Keratinocyte (primary cell): Measurements from ENCODE around the gene MLEC. TPM values are rescaled to one million over a fixed set of nuclear protein-coding genes. Genes with fewer than 3 reads are reported as not detected.

Experiments
- DNase-seq: peaks from one replicate; pipeline ENCODE4 v3.0.0-alpha.2; 2011; ENCODE audit warnings: low read depth, missing footprints, low spot score
- FAIRE-seq: peaks from 2 replicates; lab custom pipeline; 2011; peaks lifted over from hg19 to GRCh38; lab: Jason Lieb, UNC
- H2AFZ ChIP-seq: 2 replicates; pipeline ENCODE4 v1.6.0; 2012; ENCODE audit warnings: low read length, control low read depth, inconsistent platforms; ENCODE audit not compliant: control insufficient read depth
- H3K27ac ChIP-seq: 2 replicates; pipeline ENCODE4 v1.5.1; 2011; ENCODE audit warnings: low read length; ENCODE audit not compliant: control insufficient read depth, insufficient read depth
- H3K27me3 ChIP-seq: 3 replicates; pipeline ENCODE4 v1.6.0; 2011; ENCODE audit warnings: low read length; ENCODE audit not compliant: control insufficient read depth, insufficient read depth; ENCODE audit errors: extremely low read depth
- H3K36me3 ChIP-seq, 2 experiments: 2 replicates in 1 of 2; 3 replicates in 1 of 2; pipeline ENCODE4 v1.5.1; 2011; ENCODE audit warnings: low read length in 2 of 2, mild to moderate bottlenecking in 1 of 2; ENCODE audit not compliant: control insufficient read depth in 2 of 2, insufficient read depth in 2 of 2; ENCODE audit errors: extremely low read depth in 1 of 2
- H3K4me1 ChIP-seq: 3 replicates; pipeline ENCODE4 v1.5.1; 2011; ENCODE audit warnings: low read length; ENCODE audit not compliant: control insufficient read depth, insufficient read depth; ENCODE audit errors: extremely low read depth
- H3K4me2 ChIP-seq: 3 replicates; pipeline ENCODE4 v1.6.0; 2011; ENCODE audit warnings: low read depth, low read length; ENCODE audit not compliant: control insufficient read depth, insufficient read depth; ENCODE audit errors: extremely low read depth
- H3K4me3 ChIP-seq, 3 experiments: fragments of 200-600 bp in 1 of 3; sonication (generic) in 1 of 3; 2 replicates in 2 of 3; 3 replicates in 1 of 3; pipeline ENCODE4 v1.5.1; 2011 to 2016; ENCODE audit warnings: low read length in 3 of 3, mild to moderate bottlenecking in 3 of 3, control low read depth in 2 of 3, inconsistent platforms in 1 of 3, low read depth in 1 of 3, mixed read lengths in 1 of 3, mixed run types in 1 of 3, moderate library complexity in 1 of 3; ENCODE audit not compliant: control insufficient read depth in 2 of 3, insufficient read depth in 2 of 3; ENCODE audit errors: extremely low read depth in 1 of 3
- H3K79me2 ChIP-seq: 2 replicates; pipeline ENCODE4 v1.6.0; 2012; ENCODE audit warnings: low read length; ENCODE audit not compliant: control insufficient read depth, insufficient read depth
- H3K9ac ChIP-seq: 3 replicates; pipeline ENCODE4 v1.6.0; 2011; ENCODE audit warnings: low read length; ENCODE audit not compliant: control insufficient read depth, insufficient read depth; ENCODE audit errors: extremely low read depth
- H3K9me1 ChIP-seq: 3 replicates; pipeline ENCODE4 v1.6.0; 2011; ENCODE audit warnings: low read length; ENCODE audit not compliant: control insufficient read depth, insufficient read depth; ENCODE audit errors: extremely low read depth
- H3K9me3 ChIP-seq: 2 replicates; pipeline ENCODE4 v1.5.1; 2012; ENCODE audit warnings: low read depth, low read length; ENCODE audit not compliant: control insufficient read depth
- H4K20me1 ChIP-seq: 3 replicates; pipeline ENCODE4 v1.6.0; 2011; ENCODE audit warnings: low read length; ENCODE audit not compliant: control insufficient read depth, insufficient read depth; ENCODE audit errors: extremely low read depth
- CTCF ChIP-seq, 3 experiments: IDR thresholded peaks in 1 of 3; conservative IDR thresholded peaks in 1 of 3; optimal IDR thresholded peaks in 1 of 3; 2 replicates in 2 of 3; 3 replicates in 1 of 3; pipeline versions ENCODE3 to v1.5.1; 2011; ENCODE audit warnings: low read length in 3 of 3, mild to moderate bottlenecking in 3 of 3, moderate library complexity in 2 of 3, control low read depth in 1 of 3, inconsistent platforms in 1 of 3; ENCODE audit not compliant: insufficient read depth in 2 of 3; ENCODE audit errors: extremely low read depth in 1 of 3
- EZH2 ChIP-seq: IDR thresholded peaks from one replicate; pipeline ENCODE4 v1.6.1; 2012; ENCODE audit warnings: inconsistent platforms, mild to moderate bottlenecking, low read length, moderate library complexity
- dilution Hi-C: fragments of 300-500 bp; cut with MboI; formaldehyde crosslinking; loops from one replicate; pipeline ENCODE4 v1.7.0; 2020; ENCODE audit warnings: low sequenced_read_pairs; ENCODE audit not compliant: extremely low pct_ligation_motif_present
- polyA plus RNA-seq, 5 experiments: library from polyadenylated mRNA; depleted of rRNA in 3 of 5; stranded (reverse) in 3 of 5; stranded (forward) in 1 of 5; unstranded in 1 of 5; fragments of >200 nt; gene quantifications; 1 replicate in 1 of 5; 2 replicates in 3 of 5; 3 replicates in 1 of 5; pipeline versions ENCODE4 v1.2.1 to v1.2.3, GENCODE V29; 2011 to 2012; ENCODE audit warnings: missing spikeins in 2 of 5, low read depth in 1 of 5, low replicate concordance in 1 of 5

MLEC gene
- polyA plus RNA-seq, 1 donor (not counting 4 experiments of a cell fraction or from before 2014, with no cell fraction given), result 65.2 TPM

GRCh38 chr12:120733574-120733973 lies 46.6 kb downstream of the MLEC start:
- no peaks in the 10 kb centered on the region for H3K27me3 ChIP-seq
- TF ChIP-seq EZH2 (no peak), CTCF (optimal IDR thresholded peaks at IDR 0.05 in 1 of 3, IDR thresholded peaks at IDR 0.05 in 1 of 3, conservative IDR thresholded peaks at IDR 0.05 in 1 of 3; ENCODE audit: extremely low read depth in 1 of 3, insufficient read depth in 2 of 3, low read length in 3 of 3) (no peak)
- H3K9me3 ChIP-seq, result no peaks in the 10 kb centered on the region
- H3K4me3 ChIP-seq, result no peak overlapping the region
- DNase-seq (no peak), FAIRE-seq (no peak)
- H3K9ac ChIP-seq, result no peak overlapping the region
- no peaks in the 10 kb centered on the region for H3K79me2 ChIP-seq
- no peaks in the 10 kb centered on the region for H3K4me1 ChIP-seq
- no peak overlapping the region for H2AFZ ChIP-seq
- no peak overlapping the region for H3K4me2 ChIP-seq
- dilution Hi-C loops, result no loop called here
- H3K36me3 ChIP-seq, result peaks cover 0 to 1% of the 10 kb centered on the region in 2 experiments
- no peaks in the 10 kb centered on the region for H3K9me1 ChIP-seq
- H3K27ac ChIP-seq, result no peak overlapping the region
- H4K20me1 ChIP-seq, result no peaks in the 10 kb centered on the region

- TF ChIP-seq CTCF (optimal IDR thresholded peaks at IDR 0.05 in 1 of 3, IDR thresholded peaks at IDR 0.05 in 1 of 3, conservative IDR thresholded peaks at IDR 0.05 in 1 of 3; ENCODE audit: extremely low read depth in 1 of 3, insufficient read depth in 2 of 3, low read length in 3 of 3) (no peak), EZH2 (no peak)
- no peaks in the 10 kb centered on the region for H3K9me1 ChIP-seq
- no peaks in the 10 kb centered on the region for H4K20me1 ChIP-seq
- H3K36me3 ChIP-seq, result peaks cover 0 to 1% of the 10 kb centered on the region in 2 experiments
- H3K79me2 ChIP-seq, result no peaks in the 10 kb centered on the region
- H3K4me3 ChIP-seq, result no peak overlapping the region
- dilution Hi-C loops, result no loop called here
- H3K9me3 ChIP-seq, result no peaks in the 10 kb centered on the region
- no peak overlapping the region for H3K9ac ChIP-seq
- no peaks in the 10 kb centered on the region for H3K4me1 ChIP-seq
- DNase-seq (no peak), FAIRE-seq (no peak)
- H3K27ac ChIP-seq, result no peak overlapping the region
- H3K4me2 ChIP-seq, result no peak overlapping the region
- H2AFZ ChIP-seq, result no peak overlapping the region
- H3K27me3 ChIP-seq, result no peaks in the 10 kb centered on the region
Observed at GRCh38 chr12:120734210-120734609, 47.3 kb downstream of the MLEC start.
